SK-N-SH (cell line): ENCODE measurements around the gene DMD. TPM values are rescaled to one million over a fixed set of nuclear protein-coding genes. Genes with fewer than 3 reads are reported as not detected.

ENCODE experiments used
- CTCF ChIA-PET: fragments of 300-600, 350-600 bp; formaldehyde crosslinking; extraction: SDS; loops from one replicate; lab custom pipeline; 2021; lab: Yijun Ruan, JAX
- POLR2A ChIA-PET: fragments of 350-600 bp; sonication (Branson Sonifier 250); formaldehyde crosslinking; extraction: SDS; loops from one replicate; lab custom pipeline; 2020; ENCODE audit warnings: antibody characterized with exemption, inconsistent platforms; lab: Yijun Ruan, JAX
- DNase-seq: peaks from one replicate; pipeline ENCODE4 v3.0.0; 2012
- H2AFZ ChIP-seq: fragments of 200-600 bp; sonication (generic); 2 replicates; pipeline ENCODE4 v1.8.1; 2016; ENCODE audit warnings: antibody characterized with exemption, mild to moderate bottlenecking, low read depth
- H3F3A ChIP-seq: fragments of 200-600 bp; sonication (generic); replicated peaks from 2 replicates; pipeline ENCODE3; 2016; ENCODE audit warnings: antibody characterized with exemption, mild to moderate bottlenecking; ENCODE audit not compliant: insufficient read depth
- H3K27ac ChIP-seq, 2 experiments: fragments of 200-500 bp in 1 of 2; fragments of 200-600 bp in 1 of 2; sonication (Bioruptor generic) in 1 of 2; sonication (generic), shearing (Covaris generic) in 1 of 2; 2 replicates each; pipeline versions ENCODE4 v1.5.1 to v1.6.1; 2014 to 2016; ENCODE audit warnings: low read depth in 2 of 2, inconsistent platforms in 1 of 2, low read length in 1 of 2, mild to moderate bottlenecking in 1 of 2, mixed read lengths in 1 of 2
- H3K27me3 ChIP-seq: fragments of 200-600 bp; sonication (generic), shearing (Covaris generic); 2 replicates; pipeline ENCODE4 v1.6.1; 2016; ENCODE audit warnings: mixed run types; ENCODE audit not compliant: insufficient read depth
- H3K36me3 ChIP-seq, 2 experiments: fragments of 200-500 bp in 1 of 2; fragments of 200-600 bp in 1 of 2; sonication (Bioruptor generic) in 1 of 2; sonication (generic) in 1 of 2; replicated peaks in 1 of 2; 2 replicates each; pipeline versions ENCODE3 to v1.5.1; 2014 to 2016; ENCODE audit warnings: low read length in 1 of 2, mild to moderate bottlenecking in 1 of 2; ENCODE audit not compliant: insufficient read depth in 2 of 2, control insufficient read depth in 1 of 2
- H3K4me1 ChIP-seq, 2 experiments: fragments of 200-500 bp in 1 of 2; fragments of 200-600 bp in 1 of 2; sonication (Bioruptor generic) in 1 of 2; sonication (generic), shearing (Covaris generic) in 1 of 2; 2 replicates each; pipeline versions ENCODE4 v1.5.1 to v1.6.1; 2014 to 2016; ENCODE audit warnings: low read depth in 1 of 2, low read length in 1 of 2, mixed run types in 1 of 2; ENCODE audit not compliant: insufficient read depth in 2 of 2, control insufficient read depth in 1 of 2
- H3K4me2 ChIP-seq: fragments of 200-600 bp; sonication (generic), shearing (Covaris generic); 2 replicates; pipeline ENCODE4 v1.6.1; 2017; ENCODE audit warnings: mixed run types
- H3K4me3 ChIP-seq, 2 experiments: fragments of 200-500 bp in 1 of 2; fragments of 200-600 bp in 1 of 2; sonication (Bioruptor generic) in 1 of 2; sonication (generic), shearing (Covaris generic) in 1 of 2; 2 replicates each; pipeline versions ENCODE4 v1.5.1 to v1.8.1; 2014 to 2016; ENCODE audit warnings: low read depth in 2 of 2, inconsistent platforms in 1 of 2, low read length in 1 of 2, mild to moderate bottlenecking in 1 of 2, mixed read lengths in 1 of 2, moderate library complexity in 1 of 2
- H3K79me2 ChIP-seq: fragments of 200-600 bp; sonication (generic); 2 replicates; pipeline ENCODE4 v1.8.1; 2017; ENCODE audit warnings: mild to moderate bottlenecking; ENCODE audit not compliant: insufficient read depth
- H3K9ac ChIP-seq: fragments of 200-600 bp; sonication (generic); 2 replicates; pipeline ENCODE4 v1.6.1; 2017; ENCODE audit warnings: mixed run types
- H3K9me2 ChIP-seq: fragments of 200-600 bp; sonication (generic); 2 replicates; pipeline ENCODE4 v1.6.1; 2017; ENCODE audit warnings: mixed run types
- H3K9me3 ChIP-seq: fragments of 200-600 bp; sonication (generic); 2 replicates; pipeline ENCODE4 v1.6.1; 2017; ENCODE audit warnings: mixed run types, mild to moderate bottlenecking, moderate library complexity
- H4K20me1 ChIP-seq: fragments of 200-600 bp; sonication (generic); 2 replicates; pipeline ENCODE4 v1.6.1; 2017; ENCODE audit warnings: mild to moderate bottlenecking, mixed run types; ENCODE audit not compliant: insufficient read depth
- CHD2 ChIP-seq: fragments of 150-350 bp; IDR thresholded peaks from 2 replicates; pipeline ENCODE4 v1.6.1; 2018; ENCODE audit warnings: low read length; ENCODE audit not compliant: partially characterized antibody
- FOXM1 ChIP-seq: IDR thresholded peaks from 2 replicates; pipeline ENCODE4 v1.4.0; 2012; ENCODE audit warnings: low read depth, mild to moderate bottlenecking
- GABPA ChIP-seq: IDR thresholded peaks from 2 replicates; pipeline ENCODE4 v1.4.0; 2012; ENCODE audit warnings: low read depth, mild to moderate bottlenecking
- MEF2A ChIP-seq: IDR thresholded peaks from 2 replicates; pipeline ENCODE4 v1.4.0; 2012; ENCODE audit warnings: low read depth, borderline replicate concordance
- NRF1 ChIP-seq: IDR thresholded peaks from 2 replicates; pipeline ENCODE4 v1.6.1; 2012; ENCODE audit warnings: low read depth, mild to moderate bottlenecking, low read length
- POLR2AphosphoS5 ChIP-seq: IDR thresholded peaks from 2 replicates; pipeline ENCODE4 v1.6.1; 2012; ENCODE audit warnings: low read depth, low read length
- RAD21 ChIP-seq: IDR thresholded peaks from 2 replicates; pipeline ENCODE4 v1.6.1; 2012; ENCODE audit warnings: mild to moderate bottlenecking, low read length
- RFX5 ChIP-seq: IDR thresholded peaks from 2 replicates; pipeline ENCODE4 v1.6.1; 2012; ENCODE audit warnings: mild to moderate bottlenecking, improper control_type of control experiment, low read length
- TAF1 ChIP-seq: IDR thresholded peaks from 2 replicates; pipeline ENCODE4 v1.6.1; 2012; ENCODE audit warnings: low read depth, mild to moderate bottlenecking, low read length, moderate library complexity, borderline replicate concordance
- TCF12 ChIP-seq: IDR thresholded peaks from 2 replicates; pipeline ENCODE4 v1.4.0; 2012
- YY1 ChIP-seq: IDR thresholded peaks from 2 replicates; pipeline ENCODE4 v1.4.0; 2012; ENCODE audit warnings: low read depth, mild to moderate bottlenecking
- WGBS: methylation state at CpG from one replicate; pipeline ENCODE4 v1.1.6; 2017; ENCODE audit warnings: low lambda C conversion rate; 5-methylcytosine and 5-hydroxymethylcytosine counted together
- polyA plus RNA-seq, 3 experiments: library from polyadenylated mRNA; depleted of rRNA; stranded (reverse); fragments of >200 nt; gene quantifications; 2 replicates each; pipeline ENCODE4 v1.2.3, GENCODE V29; 2012
- TF ChIP-seq, protein P1 (sequence below): fragments of 150-350 bp; IDR thresholded peaks from 2 replicates; pipeline ENCODE4 v1.6.1; 2017; ENCODE audit warnings: antibody characterized with exemption, low read length, low read depth, borderline replicate concordance
- TF ChIP-seq, protein P2 (sequence below): IDR thresholded peaks from 2 replicates; pipeline ENCODE4 v1.6.1; 2012; ENCODE audit warnings: mild to moderate bottlenecking, low read depth, low read length, moderate library complexity
- TF ChIP-seq, protein P3 (sequence below): IDR thresholded peaks from 2 replicates; pipeline ENCODE4; 2012

DMD gene
- polyA plus RNA-seq, 1 of the 3 experiments (the other 2 are of a cell fraction) = 3.9 TPM

DNA sequence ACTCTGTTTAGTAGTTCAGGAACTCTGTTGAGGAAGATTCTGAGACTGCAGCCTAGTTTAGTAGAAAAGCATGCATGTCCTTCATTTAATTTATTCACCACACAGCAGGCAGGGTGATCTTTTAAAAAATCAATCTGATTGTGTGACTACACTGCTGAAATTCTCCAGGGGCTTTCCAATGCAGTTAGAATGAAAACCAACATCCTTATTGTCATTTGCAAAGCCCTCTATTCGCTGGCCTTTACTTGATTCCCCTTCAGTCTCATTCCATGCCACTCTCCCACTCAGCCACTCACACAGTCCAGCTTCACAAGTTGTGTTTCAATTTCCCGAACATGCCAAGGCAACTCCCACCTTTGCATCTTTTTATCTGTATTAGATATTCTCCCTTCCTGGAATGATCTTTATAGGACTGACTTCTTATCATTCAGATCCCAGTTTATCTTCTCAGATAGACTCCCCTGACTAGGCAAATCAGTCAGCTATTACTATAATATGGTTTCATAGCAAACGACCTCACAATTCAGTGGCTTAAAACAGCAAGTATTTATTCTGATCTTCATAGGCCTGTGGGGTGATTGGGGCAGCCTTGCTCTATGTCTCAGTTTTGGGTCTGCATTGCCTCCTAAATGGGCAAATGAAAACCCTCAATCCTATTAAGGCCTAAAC, 2118.2 kb downstream of the DMD start:
- H3K4me3 ChIP-seq = no peak overlapping the region
- CTCF ChIA-PET = interaction anchor here (0.5 kb wide), 1 partner anchor 1281 kb away, joined by 3 read pairs; no protein-coding TSS in a partner anchor

DNA sequence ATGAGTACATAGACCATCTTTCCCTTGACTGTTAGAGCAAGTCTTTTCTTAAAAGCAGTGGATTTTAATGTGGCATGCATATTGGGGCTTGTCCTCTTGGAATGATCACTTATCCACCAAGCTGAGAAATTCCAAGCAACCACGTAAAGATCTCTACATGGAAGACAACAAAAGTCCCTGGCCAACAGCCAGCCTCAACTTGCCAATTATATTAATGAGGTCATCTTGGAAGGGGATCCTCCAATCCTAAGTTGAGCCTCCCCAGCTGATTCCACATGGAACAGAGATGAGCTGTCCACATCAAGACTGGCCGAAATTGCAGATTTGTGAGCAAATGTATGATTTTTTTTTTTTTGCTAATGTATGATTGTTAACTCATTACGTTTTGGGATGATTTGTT, 2118.9 kb downstream of the DMD start:
- CTCF ChIA-PET = no interaction called here

More for the DNA sequence above, 2118.2 kb downstream of the DMD start:
- H3K36me3 ChIP-seq = no peaks in the 10 kb centered on the region
- no peak overlapping the region for H3K9ac ChIP-seq
- no peaks in the 10 kb centered on the region for H3K79me2 ChIP-seq
- H4K20me1 ChIP-seq = no peaks in the 10 kb centered on the region
- WGBS = 4% methylated on average over 3 of the region's 3 CpGs
- H3K4me2 ChIP-seq = no peak overlapping the region
- no peak for TF ChIP-seq CHD2
- TF ChIP-seq NRF1 = no peak
- TF ChIP-seq TCF12 = no peak
- no peak for TF ChIP-seq GABPA
- POLR2A ChIA-PET = no interaction called here
- no peaks in the 10 kb centered on the region for H3K9me2 ChIP-seq
- no peaks in the 10 kb centered on the region for H3F3A ChIP-seq
- H3K27ac ChIP-seq = no peak overlapping the region
- H3K9me3 ChIP-seq = no peaks in the 10 kb centered on the region
- DNase-seq = no peak
- no peak overlapping the region for H2AFZ ChIP-seq
- H3K4me1 ChIP-seq = no peaks in the 10 kb centered on the region
- no peaks in the 10 kb centered on the region for H3K27me3 ChIP-seq

More for the DNA sequence above, 2118.9 kb downstream of the DMD start:
- Histone ChIP-seq H3K9me2 (no peaks in the 10 kb centered on the region), H3K9ac (no peak overlapping the region), H3K4me1 (no peaks in the 10 kb centered on the region), H3K36me3 (no peaks in the 10 kb centered on the region), H2AFZ (no peak overlapping the region), H4K20me1 (no peaks in the 10 kb centered on the region), H3K4me2 (no peak overlapping the region), H3K27me3 (no peaks in the 10 kb centered on the region), H3K4me3 (no peak overlapping the region)
- DNase-seq = no peak
- 26% methylated on average over 3 of the region's 3 CpGs for WGBS
- TF ChIP-seq, protein P1, sequence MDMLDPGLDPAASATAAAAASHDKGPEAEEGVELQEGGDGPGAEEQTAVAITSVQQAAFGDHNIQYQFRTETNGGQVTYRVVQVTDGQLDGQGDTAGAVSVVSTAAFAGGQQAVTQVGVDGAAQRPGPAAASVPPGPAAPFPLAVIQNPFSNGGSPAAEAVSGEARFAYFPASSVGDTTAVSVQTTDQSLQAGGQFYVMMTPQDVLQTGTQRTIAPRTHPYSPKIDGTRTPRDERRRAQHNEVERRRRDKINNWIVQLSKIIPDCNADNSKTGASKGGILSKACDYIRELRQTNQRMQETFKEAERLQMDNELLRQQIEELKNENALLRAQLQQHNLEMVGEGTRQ = no peak
- TF ChIP-seq YY1 (no peak), POLR2AphosphoS5 (no peak), RAD21 (no peak), TCF12 (no peak), FOXM1 (no peak), GABPA (no peak), RFX5 (no peak), MEF2A (no peak), TAF1 (no peak)
- TF ChIP-seq, protein P2, sequence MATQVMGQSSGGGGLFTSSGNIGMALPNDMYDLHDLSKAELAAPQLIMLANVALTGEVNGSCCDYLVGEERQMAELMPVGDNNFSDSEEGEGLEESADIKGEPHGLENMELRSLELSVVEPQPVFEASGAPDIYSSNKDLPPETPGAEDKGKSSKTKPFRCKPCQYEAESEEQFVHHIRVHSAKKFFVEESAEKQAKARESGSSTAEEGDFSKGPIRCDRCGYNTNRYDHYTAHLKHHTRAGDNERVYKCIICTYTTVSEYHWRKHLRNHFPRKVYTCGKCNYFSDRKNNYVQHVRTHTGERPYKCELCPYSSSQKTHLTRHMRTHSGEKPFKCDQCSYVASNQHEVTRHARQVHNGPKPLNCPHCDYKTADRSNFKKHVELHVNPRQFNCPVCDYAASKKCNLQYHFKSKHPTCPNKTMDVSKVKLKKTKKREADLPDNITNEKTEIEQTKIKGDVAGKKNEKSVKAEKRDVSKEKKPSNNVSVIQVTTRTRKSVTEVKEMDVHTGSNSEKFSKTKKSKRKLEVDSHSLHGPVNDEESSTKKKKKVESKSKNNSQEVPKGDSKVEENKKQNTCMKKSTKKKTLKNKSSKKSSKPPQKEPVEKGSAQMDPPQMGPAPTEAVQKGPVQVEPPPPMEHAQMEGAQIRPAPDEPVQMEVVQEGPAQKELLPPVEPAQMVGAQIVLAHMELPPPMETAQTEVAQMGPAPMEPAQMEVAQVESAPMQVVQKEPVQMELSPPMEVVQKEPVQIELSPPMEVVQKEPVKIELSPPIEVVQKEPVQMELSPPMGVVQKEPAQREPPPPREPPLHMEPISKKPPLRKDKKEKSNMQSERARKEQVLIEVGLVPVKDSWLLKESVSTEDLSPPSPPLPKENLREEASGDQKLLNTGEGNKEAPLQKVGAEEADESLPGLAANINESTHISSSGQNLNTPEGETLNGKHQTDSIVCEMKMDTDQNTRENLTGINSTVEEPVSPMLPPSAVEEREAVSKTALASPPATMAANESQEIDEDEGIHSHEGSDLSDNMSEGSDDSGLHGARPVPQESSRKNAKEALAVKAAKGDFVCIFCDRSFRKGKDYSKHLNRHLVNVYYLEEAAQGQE = no peak
- TF ChIP-seq, protein P3, sequence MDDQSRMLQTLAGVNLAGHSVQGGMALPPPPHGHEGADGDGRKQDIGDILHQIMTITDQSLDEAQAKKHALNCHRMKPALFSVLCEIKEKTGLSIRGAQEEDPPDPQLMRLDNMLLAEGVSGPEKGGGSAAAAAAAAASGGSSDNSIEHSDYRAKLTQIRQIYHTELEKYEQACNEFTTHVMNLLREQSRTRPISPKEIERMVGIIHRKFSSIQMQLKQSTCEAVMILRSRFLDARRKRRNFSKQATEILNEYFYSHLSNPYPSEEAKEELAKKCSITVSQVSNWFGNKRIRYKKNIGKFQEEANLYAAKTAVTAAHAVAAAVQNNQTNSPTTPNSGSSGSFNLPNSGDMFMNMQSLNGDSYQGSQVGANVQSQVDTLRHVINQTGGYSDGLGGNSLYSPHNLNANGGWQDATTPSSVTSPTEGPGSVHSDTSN = no peak
- TF ChIP-seq, all 33 proteins: peak for 0
- POLR2A ChIA-PET = no interaction called here
- H3K79me2 ChIP-seq = no peaks in the 10 kb centered on the region
- no peaks in the 10 kb centered on the region for H3K9me3 ChIP-seq
- no peak overlapping the region for H3K27ac ChIP-seq
- no peaks in the 10 kb centered on the region for H3F3A ChIP-seq
